Right renal cortex interstitium (tissue), 3 donors: ENCODE measurements around the gene CD36. TPM values are rescaled to one million over a fixed set of nuclear protein-coding genes. Genes with fewer than 3 reads are reported as not detected.

Source experiments
- DNase-seq, 3 donors: peaks; one replicate each; pipeline ENCODE4 v3.0.0-alpha.2; 2013; ENCODE audit warnings: low read depth in 3 of 3, low spot score in 2 of 3
- polyA plus RNA-seq, 3 donors: library from polyadenylated mRNA; unstranded; fragments of 120-200 nt; gene quantifications; one replicate each; pipeline ENCODE4 v1.2.1, GENCODE V29; 2013; ENCODE audit not compliant: insufficient read length in 3 of 3

The CD36 gene
- polyA plus RNA-seq, 3 donors, result 32.0 to 35.3 (median 34.3) TPM

- no peak for DNase-seq
Measured at GRCh38 chr7:80623503-80624252, 14.8 kb upstream of the CD36 start.

- no peak for DNase-seq
Measured at GRCh38 chr7:80624763-80625162, 13.7 kb upstream of the CD36 start.

- no peak for DNase-seq
Measured at GRCh38 chr7:80629023-80629422, 9.4 kb upstream of the CD36 start.

- DNase-seq, result no peak
Measured at GRCh38 chr7:80630608-80631405, 7.6 kb upstream of the CD36 start.

GRCh38 chr7:80631421-80631820, 7.0 kb upstream of the CD36 start:
- DNase-seq, result no peak

GRCh38 chr7:80632139-80632538, 6.3 kb upstream of the CD36 start:
- DNase-seq, result no peak

GRCh38 chr7:80632819-80633218, 5.6 kb upstream of the CD36 start:
- no peak for DNase-seq

- no peak for DNase-seq
Measured at GRCh38 chr7:80634505-80634904, 3.9 kb upstream of the CD36 start.

GRCh38 chr7:80635533-80635932, 2.9 kb upstream of the CD36 start:
- no peak for DNase-seq

- DNase-seq, result no peak
Measured at GRCh38 chr7:80635998-80636397, 2.4 kb upstream of the CD36 start.

GRCh38 chr7:80636709-80637108, 1.7 kb upstream of the CD36 start:
- DNase-seq, result no peak

GRCh38 chr7:80637454-80637853, 988 bp upstream of the CD36 start:
- DNase-seq, result no peak

- DNase-seq, result no peak
Measured at GRCh38 chr7:80639011-80639410, 569 bp downstream of the CD36 start.

GRCh38 chr7:80640846-80641245, 2.4 kb downstream of the CD36 start:
- no peak for DNase-seq

GRCh38 chr7:80641548-80641947, 3.1 kb downstream of the CD36 start:
- no peak for DNase-seq

GRCh38 chr7:80642871-80643270, 4.4 kb downstream of the CD36 start:
- DNase-seq, result no peak

- DNase-seq, result no peak
Measured at GRCh38 chr7:80643336-80643915, 5.0 kb downstream of the CD36 start.

GRCh38 chr7:80644054-80644453, 5.6 kb downstream of the CD36 start:
- no peak for DNase-seq

GRCh38 chr7:80646083-80646865, 7.8 kb downstream of the CD36 start:
- no peak for DNase-seq

- no peak for DNase-seq
Measured at GRCh38 chr7:80647436-80647835, 9.0 kb downstream of the CD36 start.

GRCh38 chr7:80648031-80648600, 9.7 kb downstream of the CD36 start:
- no peak for DNase-seq
